ENCODE data around the gene SLC38A1. TPM values are rescaled to one million over a fixed set of nuclear protein-coding genes. Genes with fewer than 3 reads are reported as not detected.

The SLC38A1 gene
- total and polyA plus RNA-seq, 3 experiments from 2014 or later: 233 to 252 (median 242) TPM

DNA sequence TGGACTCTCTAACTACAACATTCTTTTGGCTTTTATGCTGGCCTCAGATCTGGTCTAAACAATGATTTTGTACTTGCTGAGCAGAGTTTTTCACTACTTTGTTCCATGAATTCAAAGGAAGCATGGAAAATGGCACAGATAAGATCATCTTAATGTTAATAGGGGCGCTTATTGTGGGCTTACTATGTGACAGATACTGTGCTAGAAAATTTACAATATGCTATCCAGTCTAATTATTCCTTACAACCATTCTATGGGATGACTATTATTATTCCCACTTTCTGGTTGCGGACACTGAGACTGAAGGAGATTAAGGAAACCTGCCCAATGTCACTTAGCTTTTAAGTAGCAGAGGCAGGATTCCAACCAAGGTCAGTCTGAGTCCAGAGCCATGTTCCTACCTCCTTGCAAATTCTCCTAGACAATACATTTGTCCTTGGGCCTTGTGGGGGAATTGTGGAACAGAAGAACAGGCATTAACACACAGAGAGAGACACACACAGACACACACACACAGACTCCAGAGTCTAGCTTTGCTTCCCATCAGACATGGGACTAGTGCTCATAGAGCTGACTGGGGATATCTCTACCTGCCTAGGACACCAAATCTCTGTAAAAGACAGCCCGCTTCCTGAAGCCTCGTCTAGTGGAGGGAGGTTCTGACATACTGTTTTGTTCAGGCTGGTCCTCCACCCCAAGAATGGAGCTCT, 107.7 kb downstream of the SLC38A1 start:
- no peak overlapping the region for H3K4me3 Mint-ChIP-seq
- Histone ChIP-seq H3K27ac (ENCODE audit: low read depth, low read length) (no peak overlapping the region), H3K9me3 (ENCODE audit: low read length) (no peaks in the 10 kb centered on the region), H3K4me1 (ENCODE audit: insufficient read depth, low read length) (peaks cover 10% of the 10 kb centered on the region), H3K4me3 (ENCODE audit: low read length) (no peak overlapping the region), H3K27me3 (ENCODE audit: insufficient read depth, low read length, poor library complexity, severe bottlenecking) (no peaks in the 10 kb centered on the region), H3K36me3 (ENCODE audit: insufficient read depth, low read length) (no peaks in the 10 kb centered on the region)
- peaks cover 2 to 17% (median 11%) of the 10 kb centered on the region in 3 donors for H3K4me1 Mint-ChIP-seq
- peak overlapping the region in 1 of 8 donors; percentile 15 for H3K27ac Mint-ChIP-seq
- POLR2A ChIA-PET: interaction anchor here (1.4 kb wide), 1 partner anchor 107 kb away, joined by 3 read pairs; no protein-coding TSS in a partner anchor
- CTCF ChIA-PET: interaction anchor here (2.6 kb wide), 1 partner anchor 36 kb away, joined by 7 read pairs; no protein-coding TSS in a partner anchor
- H3K36me3 Mint-ChIP-seq: peaks cover 3 to 16% (median 3%) of the 10 kb centered on the region in 3 donors
- H3K27me3 Mint-ChIP-seq: no peaks in the 10 kb centered on the region
- H3K9me3 Mint-ChIP-seq: peaks cover 4 to 14% (median 9%) of the 10 kb centered on the region in 5 donors
- no peak for DNase-seq

DNA sequence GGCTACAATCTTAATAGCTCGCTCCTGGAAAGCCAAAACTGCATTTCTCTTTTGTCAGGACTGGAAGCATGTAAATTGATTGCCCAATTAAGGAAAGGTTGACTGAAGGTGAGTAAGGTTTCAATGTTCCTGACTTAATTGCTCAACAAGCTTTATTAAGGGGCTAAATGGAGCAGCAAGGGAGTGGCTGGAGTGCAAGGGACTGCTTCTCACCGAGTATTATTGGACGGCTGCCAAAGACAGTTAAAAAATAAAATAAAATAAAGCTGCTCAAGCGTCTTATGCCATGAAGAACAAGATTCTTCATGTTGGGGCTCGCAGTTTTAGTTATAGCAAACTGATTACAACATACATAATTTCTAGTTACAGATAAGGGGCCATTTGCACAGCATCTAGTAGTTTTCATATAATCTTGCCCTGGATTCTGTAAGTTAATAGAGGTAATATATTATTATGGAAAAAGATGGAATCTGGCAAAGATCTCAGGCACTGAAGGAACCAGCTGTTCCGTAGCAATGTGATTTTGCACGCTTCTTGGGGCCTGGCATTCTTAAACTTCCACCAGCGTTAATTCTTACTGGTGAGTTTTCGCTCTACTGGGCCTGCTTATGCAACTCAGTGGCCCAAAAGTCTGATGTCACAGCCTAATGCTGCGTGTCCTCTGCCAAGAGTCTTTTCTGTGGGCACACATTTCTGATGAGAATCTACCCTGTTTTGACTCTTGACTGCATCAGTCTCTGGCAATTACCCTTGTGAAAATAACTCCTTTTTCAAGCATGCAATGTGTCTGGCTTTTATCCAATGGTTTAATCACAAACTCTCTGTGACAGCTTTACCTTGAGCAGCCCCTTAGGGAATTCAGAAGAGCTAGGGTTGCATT, 108.5 kb downstream of the SLC38A1 start:
- Mint-ChIP-seq H3K9me3 (peaks cover 4 to 17% (median 13%) of the 10 kb centered on the region in 5 donors), H3K4me1 (peaks cover 2 to 17% (median 11%) of the 10 kb centered on the region in 3 donors), H3K27ac (no peak overlapping the region), H3K4me3 (no peak overlapping the region), H3K27me3 (no peaks in the 10 kb centered on the region), H3K36me3 (peaks cover 3 to 19% (median 5%) of the 10 kb centered on the region in 3 donors)
- DNase-seq: no peak
- no peak overlapping the region for H3K27ac ChIP-seq (ENCODE audit: low read depth, low read length)
- H3K36me3 ChIP-seq (ENCODE audit: insufficient read depth, low read length): no peaks in the 10 kb centered on the region
- no peaks in the 10 kb centered on the region for H3K9me3 ChIP-seq (ENCODE audit: low read length)
- POLR2A ChIA-PET: interaction anchor here (1.4 kb wide), 1 partner anchor 108 kb away, joined by 3 read pairs; no protein-coding TSS in a partner anchor
- CTCF ChIA-PET: interaction anchor here (2.6 kb wide), 1 partner anchor 35 kb away, joined by 7 read pairs; no protein-coding TSS in a partner anchor
- H3K4me3 ChIP-seq (ENCODE audit: low read length): no peak overlapping the region
- no peaks in the 10 kb centered on the region for H3K27me3 ChIP-seq (ENCODE audit: insufficient read depth, low read length, poor library complexity, severe bottlenecking)
- peaks cover 10% of the 10 kb centered on the region for H3K4me1 ChIP-seq (ENCODE audit: insufficient read depth, low read length)

DNA sequence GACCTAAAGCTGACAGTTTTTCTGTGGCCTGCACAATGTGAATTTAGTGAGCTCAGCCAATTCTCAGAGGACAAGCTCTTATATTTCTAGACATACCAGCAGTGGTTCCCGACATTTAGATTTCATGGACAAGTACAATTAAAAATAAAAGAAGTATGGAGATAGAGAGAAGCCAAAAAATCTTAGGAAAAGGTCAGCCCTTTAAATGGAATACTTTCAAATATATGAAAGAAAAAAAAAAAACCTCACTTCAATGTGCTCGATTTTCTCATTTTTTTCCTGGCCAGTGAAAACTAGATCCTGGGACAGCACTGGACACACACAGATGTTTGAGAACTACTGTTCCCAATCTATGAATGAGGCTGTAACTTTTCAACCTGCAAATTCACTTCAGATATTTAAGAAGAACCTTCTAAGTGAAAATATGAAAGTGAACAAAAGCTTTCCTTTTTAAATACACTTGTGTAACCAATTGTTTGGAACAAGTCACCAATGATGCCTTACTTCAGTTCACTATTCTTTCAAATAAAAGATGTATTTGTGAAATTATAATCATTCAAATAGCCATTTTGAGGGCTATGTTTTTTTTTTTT, 109.4 kb downstream of the SLC38A1 start:
- no peaks in the 10 kb centered on the region for H3K27me3 ChIP-seq (ENCODE audit: insufficient read depth, low read length, poor library complexity, severe bottlenecking)
- H3K4me3 ChIP-seq (ENCODE audit: low read length): no peak overlapping the region
- no peak overlapping the region for H3K4me3 Mint-ChIP-seq
- H3K27me3 Mint-ChIP-seq: no peaks in the 10 kb centered on the region
- H3K27ac ChIP-seq (ENCODE audit: low read depth, low read length): no peak overlapping the region
- H3K27ac Mint-ChIP-seq: peak overlapping the region in 1 of 8 donors; percentile 2
- peaks cover 3 to 19% (median 6%) of the 10 kb centered on the region in 3 donors for H3K36me3 Mint-ChIP-seq
- no peaks in the 10 kb centered on the region for H3K9me3 ChIP-seq (ENCODE audit: low read length)
- peaks cover 10% of the 10 kb centered on the region for H3K4me1 ChIP-seq (ENCODE audit: insufficient read depth, low read length)
- peaks cover 4 to 17% (median 13%) of the 10 kb centered on the region in 5 donors for H3K9me3 Mint-ChIP-seq
- H3K36me3 ChIP-seq (ENCODE audit: insufficient read depth, low read length): no peaks in the 10 kb centered on the region
- DNase-seq: no peak
- ChIA-PET CTCF (interaction anchor here (2.6 kb wide), 1 partner anchor 34 kb away, joined by 7 read pairs; no protein-coding TSS in a partner anchor), POLR2A (no interaction called here)
- peaks cover 2 to 17% (median 11%) of the 10 kb centered on the region in 3 donors for H3K4me1 Mint-ChIP-seq

- no peak overlapping the region for H3K27ac ChIP-seq (ENCODE audit: low read depth, low read length)
- H3K4me1 ChIP-seq (ENCODE audit: insufficient read depth, low read length): peaks cover 10% of the 10 kb centered on the region
- H3K4me1 Mint-ChIP-seq: peaks cover 2 to 17% (median 11%) of the 10 kb centered on the region in 3 donors
- no peak overlapping the region for H3K4me3 Mint-ChIP-seq
- H3K36me3 ChIP-seq (ENCODE audit: insufficient read depth, low read length): no peaks in the 10 kb centered on the region
- no peak overlapping the region for H3K27ac Mint-ChIP-seq
- no peaks in the 10 kb centered on the region for H3K27me3 ChIP-seq (ENCODE audit: insufficient read depth, low read length, poor library complexity, severe bottlenecking)
- H3K9me3 Mint-ChIP-seq: peaks cover 4 to 17% (median 13%) of the 10 kb centered on the region in 5 donors
- H3K36me3 Mint-ChIP-seq: peaks cover 3 to 16% (median 6%) of the 10 kb centered on the region in 3 donors
- ChIA-PET CTCF (interaction anchor here (2.6 kb wide), 1 partner anchor 33 kb away, joined by 7 read pairs; no protein-coding TSS in a partner anchor), POLR2A (no interaction called here)
- no peaks in the 10 kb centered on the region for H3K9me3 ChIP-seq (ENCODE audit: low read length)
- no peaks in the 10 kb centered on the region for H3K27me3 Mint-ChIP-seq
- DNase-seq: no peak
- no peak overlapping the region for H3K4me3 ChIP-seq (ENCODE audit: low read length)
Measured at GRCh38 chr12:46158501-46158900, 110.3 kb downstream of the SLC38A1 start.

- Mint-ChIP-seq H3K27ac (no peak overlapping the region), H3K9me3 (peaks cover 4 to 17% (median 11%) of the 10 kb centered on the region in 5 donors), H3K27me3 (peaks cover 2 to 10% of the 10 kb centered on the region in 2 donors), H3K36me3 (peaks cover 3 to 11% (median 8%) of the 10 kb centered on the region in 3 donors), H3K4me3 (no peak overlapping the region), H3K4me1 (peaks cover 2 to 17% (median 16%) of the 10 kb centered on the region in 3 donors)
- Histone ChIP-seq H3K9me3 (ENCODE audit: low read length) (no peaks in the 10 kb centered on the region), H3K4me3 (ENCODE audit: low read length) (no peak overlapping the region), H3K36me3 (ENCODE audit: insufficient read depth, low read length) (no peaks in the 10 kb centered on the region), H3K27ac (ENCODE audit: low read depth, low read length) (no peak overlapping the region), H3K4me1 (ENCODE audit: insufficient read depth, low read length) (peaks cover 10% of the 10 kb centered on the region), H3K27me3 (ENCODE audit: insufficient read depth, low read length, poor library complexity, severe bottlenecking) (no peaks in the 10 kb centered on the region)
- CTCF ChIA-PET: interaction anchor here (1.0 to 1.3 kb wide), 4 partner anchors 115 to 148 kb away, joined by 3 to 5 read pairs (median 4); partner anchors contain the start of gene SLC38A1
- no peak for DNase-seq
- POLR2A ChIA-PET: interaction anchor here (0.9 to 1.1 kb wide), 2 partner anchors 116 to 149 kb away, joined by 3 read pairs; no protein-coding TSS in a partner anchor
Measured at GRCh38 chr12:46154221-46154985, 114.4 kb downstream of the SLC38A1 start.

DNA sequence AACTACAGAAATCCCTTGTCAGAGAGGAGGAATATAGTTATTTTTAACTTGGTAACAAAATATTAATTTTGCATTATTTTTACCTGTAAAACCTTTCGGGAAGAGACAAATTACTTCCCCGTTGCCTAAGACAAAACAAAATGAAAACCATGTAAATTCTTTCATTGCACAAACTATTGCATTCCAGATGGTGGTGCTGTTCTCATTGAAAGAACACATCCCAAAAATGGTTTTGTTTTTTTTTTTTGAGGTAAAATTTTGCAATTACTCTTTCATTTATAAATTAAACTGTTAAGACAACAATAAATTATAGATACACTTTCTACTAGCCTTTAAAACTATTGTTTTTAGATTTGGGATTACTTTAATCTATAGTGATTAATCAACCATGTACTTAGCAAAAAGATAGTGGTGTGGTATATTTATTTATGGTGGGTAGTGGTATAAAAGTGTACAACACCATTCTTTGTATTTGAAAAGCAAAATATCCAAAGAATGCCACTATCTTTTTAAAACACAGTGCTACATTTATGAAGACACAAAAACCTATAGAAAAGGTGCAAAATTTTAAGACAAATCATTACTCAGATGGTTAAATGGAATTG, 115.5 kb downstream of the SLC38A1 start:
- Mint-ChIP-seq H3K4me1 (peaks cover 2 to 17% (median 16%) of the 10 kb centered on the region in 3 donors), H3K9me3 (peaks cover 4 to 17% (median 11%) of the 10 kb centered on the region in 5 donors), H3K27me3 (peaks cover 2 to 19% of the 10 kb centered on the region in 2 donors), H3K27ac (no peak overlapping the region), H3K4me3 (no peak overlapping the region), H3K36me3 (peaks cover 3 to 11% (median 8%) of the 10 kb centered on the region in 3 donors)
- peaks cover 10% of the 10 kb centered on the region for H3K4me1 ChIP-seq (ENCODE audit: insufficient read depth, low read length)
- POLR2A ChIA-PET: interaction anchor here (0.9 to 1.1 kb wide), 2 partner anchors 117 to 150 kb away, joined by 3 read pairs; no protein-coding TSS in a partner anchor
- no peaks in the 10 kb centered on the region for H3K36me3 ChIP-seq (ENCODE audit: insufficient read depth, low read length)
- H3K4me3 ChIP-seq (ENCODE audit: low read length): no peak overlapping the region
- DNase-seq: peak in 2 of 5 donors; percentile 35 to 40
- no peak overlapping the region for H3K27ac ChIP-seq (ENCODE audit: low read depth, low read length)
- no peaks in the 10 kb centered on the region for H3K27me3 ChIP-seq (ENCODE audit: insufficient read depth, low read length, poor library complexity, severe bottlenecking)
- no peaks in the 10 kb centered on the region for H3K9me3 ChIP-seq (ENCODE audit: low read length)
- CTCF ChIA-PET: interaction anchor here (1.0 to 1.3 kb wide), 4 partner anchors 116 to 149 kb away, joined by 3 to 5 read pairs (median 4); partner anchors contain the start of gene SLC38A1
